ENCODE results near the gene GPR18.

DNA sequence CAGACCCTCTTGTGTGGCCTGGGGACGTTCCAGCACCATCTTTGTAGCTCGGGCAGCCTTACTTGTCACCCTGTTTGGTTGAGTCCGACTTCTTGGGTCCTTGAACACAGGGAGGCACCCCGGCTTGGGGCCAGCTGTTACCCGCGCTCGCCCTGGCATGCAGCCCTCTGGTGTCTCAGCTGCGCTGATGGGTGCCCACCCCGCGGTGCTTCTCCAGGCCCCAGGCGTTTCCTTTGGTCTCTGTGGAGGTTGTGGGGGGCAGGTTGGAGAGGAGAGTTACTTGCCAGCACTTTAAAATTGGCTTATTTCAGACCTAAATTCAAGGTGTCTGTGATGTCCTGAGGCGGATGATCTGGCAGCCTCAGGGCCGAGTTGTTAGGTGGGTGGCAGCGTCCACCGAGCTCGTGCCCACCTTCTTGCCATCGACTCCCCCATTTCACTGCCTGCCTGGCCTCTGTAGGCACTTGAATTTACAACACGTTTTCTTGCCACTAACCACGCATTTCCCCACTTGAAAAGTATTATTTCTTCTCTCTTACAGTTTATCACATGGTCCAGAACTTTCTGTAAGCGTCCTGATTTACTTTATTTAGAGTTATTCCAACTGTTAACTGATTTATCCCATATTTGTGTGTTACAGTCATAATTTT, 40.6 kb downstream of the GPR18 start:
- TF ChIP-seq SMARCC2 (IDR thresholded peaks at IDR 0.05): no peak
- no peak for TF ChIP-seq EZH2 (conservative IDR thresholded peaks at IDR 0.05; ENCODE audit: low read depth, low read length)
- TF ChIP-seq JUN (CRISPR knock-in tag; IDR thresholded peaks at IDR 0.05): no peak
- no peak for TF ChIP-seq NFE2L2 (IDR thresholded peaks at IDR 0.05; ENCODE audit: low read length)
- TF ChIP-seq, protein P1, sequence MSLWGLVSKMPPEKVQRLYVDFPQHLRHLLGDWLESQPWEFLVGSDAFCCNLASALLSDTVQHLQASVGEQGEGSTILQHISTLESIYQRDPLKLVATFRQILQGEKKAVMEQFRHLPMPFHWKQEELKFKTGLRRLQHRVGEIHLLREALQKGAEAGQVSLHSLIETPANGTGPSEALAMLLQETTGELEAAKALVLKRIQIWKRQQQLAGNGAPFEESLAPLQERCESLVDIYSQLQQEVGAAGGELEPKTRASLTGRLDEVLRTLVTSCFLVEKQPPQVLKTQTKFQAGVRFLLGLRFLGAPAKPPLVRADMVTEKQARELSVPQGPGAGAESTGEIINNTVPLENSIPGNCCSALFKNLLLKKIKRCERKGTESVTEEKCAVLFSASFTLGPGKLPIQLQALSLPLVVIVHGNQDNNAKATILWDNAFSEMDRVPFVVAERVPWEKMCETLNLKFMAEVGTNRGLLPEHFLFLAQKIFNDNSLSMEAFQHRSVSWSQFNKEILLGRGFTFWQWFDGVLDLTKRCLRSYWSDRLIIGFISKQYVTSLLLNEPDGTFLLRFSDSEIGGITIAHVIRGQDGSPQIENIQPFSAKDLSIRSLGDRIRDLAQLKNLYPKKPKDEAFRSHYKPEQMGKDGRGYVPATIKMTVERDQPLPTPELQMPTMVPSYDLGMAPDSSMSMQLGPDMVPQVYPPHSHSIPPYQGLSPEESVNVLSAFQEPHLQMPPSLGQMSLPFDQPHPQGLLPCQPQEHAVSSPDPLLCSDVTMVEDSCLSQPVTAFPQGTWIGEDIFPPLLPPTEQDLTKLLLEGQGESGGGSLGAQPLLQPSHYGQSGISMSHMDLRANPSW (CRISPR knock-in tag; IDR thresholded peaks at IDR 0.05; ENCODE audit: borderline replicate concordance): no peak
